Embryonic facial prominence (tissue), 1 donor: ENCODE results near the gene RHBDL1.

Experiments
- DNase-seq: peaks from one replicate; pipeline ENCODE4 v3.0.0-alpha.2; 2016; ENCODE audit errors: extremely low spot score

The RHBDL1 gene

DNA sequence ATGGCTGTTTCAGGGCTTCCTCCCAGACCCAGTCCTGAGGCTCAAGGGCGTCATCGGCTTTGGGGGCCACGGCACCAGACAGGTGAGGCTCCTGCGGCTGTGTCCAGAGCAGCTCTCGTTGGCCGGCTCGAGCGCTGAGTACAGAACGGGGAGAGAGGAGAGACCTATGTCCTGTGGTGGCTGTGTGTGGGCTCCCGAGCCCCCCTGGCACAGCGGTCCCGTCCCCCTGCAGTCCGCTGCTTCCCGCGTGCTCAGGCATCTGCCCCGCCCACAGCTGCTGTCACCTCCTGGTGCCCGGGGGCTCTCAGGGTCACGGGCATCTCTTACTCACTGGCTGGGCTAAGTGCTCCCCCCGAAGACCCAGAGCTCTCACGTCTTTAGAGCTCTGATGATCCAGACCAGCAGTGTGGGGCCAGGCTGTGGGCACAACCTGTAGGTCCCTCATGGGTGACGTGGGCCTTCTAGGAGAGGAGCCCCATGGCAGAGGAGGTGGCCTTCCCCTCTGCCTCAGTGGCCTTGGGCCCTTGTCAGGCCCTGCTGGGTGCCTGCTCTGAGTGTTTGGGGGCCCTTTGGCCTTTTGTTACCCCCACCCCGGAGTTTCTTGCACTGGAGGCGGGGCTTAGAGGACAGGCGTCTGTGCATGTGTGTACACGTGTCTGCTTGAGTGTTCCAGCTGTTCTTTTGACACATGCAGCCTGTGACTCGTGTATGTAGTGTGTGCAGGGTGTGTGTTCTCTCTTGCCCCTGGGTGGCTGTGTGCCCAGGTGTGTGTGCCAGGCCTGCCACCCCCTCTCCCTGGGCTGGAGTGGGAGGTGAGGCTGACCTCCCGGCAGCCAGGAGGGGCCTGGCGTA lies 22.8 kb upstream of the RHBDL1 start:
- DNase-seq = no peak

GRCh38 chr16:654034-654433 lies 21.4 kb upstream of the RHBDL1 start:
- DNase-seq = no peak

DNA sequence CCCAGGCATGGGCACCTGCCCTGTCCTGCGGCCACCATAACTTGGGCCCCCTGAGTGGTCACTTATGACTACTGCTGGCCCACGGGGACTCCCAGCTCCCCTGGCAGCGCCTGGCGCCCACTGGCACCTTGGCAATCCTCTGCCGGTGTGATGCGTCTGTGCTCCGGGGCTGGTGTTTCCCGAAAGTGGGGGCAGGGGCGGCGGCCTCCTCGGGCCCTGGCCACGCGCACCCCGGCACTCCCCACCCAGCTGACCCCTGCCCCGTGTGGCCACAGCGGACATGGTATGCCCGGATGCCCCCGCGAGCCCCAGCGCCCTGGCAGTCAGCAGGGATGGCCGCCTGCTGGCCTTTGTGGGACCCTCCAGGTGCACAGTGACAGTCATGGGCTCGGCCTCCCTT lies 18.0 kb upstream of the RHBDL1 start:
- DNase-seq = no peak

GRCh38 chr16:658679-659571 lies 16.5 kb upstream of the RHBDL1 start:
- DNase-seq = no peak

GRCh38 chr16:659618-660017 lies 15.9 kb upstream of the RHBDL1 start:
- no peak for DNase-seq

- DNase-seq = no peak
Observed at GRCh38 chr16:660132-660458, 15.4 kb upstream of the RHBDL1 start.

GRCh38 chr16:660459-661183 lies 14.8 kb upstream of the RHBDL1 start:
- DNase-seq = peak; percentile 29

- no peak for DNase-seq
Observed at GRCh38 chr16:661184-661821, 14.2 kb upstream of the RHBDL1 start.

DNA sequence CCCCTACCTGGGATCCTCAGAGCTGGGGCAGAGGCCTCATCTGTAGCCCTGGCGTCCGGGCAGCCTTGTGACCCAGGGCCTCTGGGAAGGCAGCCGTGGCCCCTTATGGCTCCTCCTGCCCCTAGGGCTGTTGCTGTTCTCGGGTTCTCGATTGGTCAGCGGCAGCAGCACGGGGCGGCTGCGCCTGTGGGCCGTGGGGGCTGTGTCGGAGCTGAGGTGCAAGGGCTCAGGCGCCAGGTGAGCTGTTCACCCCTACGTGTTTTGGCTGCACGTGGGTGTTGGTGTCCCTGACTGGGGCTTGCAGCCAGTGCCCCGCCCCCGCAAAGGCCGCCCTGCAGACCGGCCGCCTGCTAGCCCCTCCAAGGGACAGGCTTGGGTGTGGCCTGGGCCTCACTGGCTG lies 13.4 kb upstream of the RHBDL1 start:
- DNase-seq = no peak

DNA sequence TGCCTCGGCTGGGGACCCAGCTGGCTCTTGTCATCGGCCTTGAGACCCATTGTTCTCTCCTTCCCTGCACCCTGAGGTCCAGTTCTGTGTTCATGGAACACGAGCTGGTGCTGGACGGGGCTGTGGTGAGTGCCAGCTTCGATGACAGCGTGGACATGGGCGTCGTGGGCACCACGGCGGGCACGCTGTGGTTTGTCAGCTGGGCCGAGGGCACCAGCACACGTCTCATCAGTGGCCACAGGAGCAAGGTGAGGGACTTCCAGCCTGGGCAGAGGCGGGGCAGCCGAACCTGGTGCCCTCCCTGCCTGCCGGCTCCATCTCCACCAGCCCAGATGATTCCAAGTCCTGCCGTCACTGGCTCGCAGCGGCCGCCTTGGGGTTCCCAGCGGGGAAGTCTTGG lies 12.9 kb upstream of the RHBDL1 start:
- DNase-seq = no peak

- no peak for DNase-seq
Observed at GRCh38 chr16:666572-666971, 8.9 kb upstream of the RHBDL1 start.

DNA sequence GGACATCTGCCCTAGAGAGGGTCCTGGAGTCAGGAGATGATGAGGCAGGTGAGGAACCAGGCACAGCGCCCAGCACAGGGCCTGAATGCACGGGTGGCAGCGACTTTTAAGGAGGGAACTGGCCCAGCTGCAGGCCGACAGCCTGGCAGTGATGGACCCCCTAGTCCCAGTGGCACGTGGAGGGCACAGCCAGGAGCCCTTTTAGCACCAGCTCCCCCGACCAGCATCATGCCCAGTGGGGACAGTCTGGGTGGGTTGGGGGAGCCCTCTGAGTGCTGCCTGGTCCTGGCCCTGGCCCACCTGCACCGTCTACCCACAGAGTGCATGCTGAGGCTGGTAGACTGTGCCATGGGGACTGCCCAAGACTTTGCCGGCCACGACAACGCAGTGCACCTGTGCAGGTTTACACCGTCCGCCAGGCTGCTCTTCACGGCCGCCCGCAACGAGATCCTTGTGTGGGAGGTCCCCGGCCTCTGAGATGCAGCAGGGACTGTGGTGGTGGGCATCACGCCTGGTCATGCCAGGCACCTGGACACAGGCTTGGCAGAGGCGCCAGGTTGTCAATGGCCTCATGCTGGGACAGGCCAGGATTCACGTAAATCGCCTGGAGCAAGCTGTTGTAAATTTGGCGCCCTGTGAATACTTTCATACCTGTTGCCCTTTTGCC lies 8.2 kb upstream of the RHBDL1 start:
- no peak for DNase-seq

- DNase-seq = peak; percentile 83
Observed at GRCh38 chr16:667780-668518, 7.5 kb upstream of the RHBDL1 start, which contains the start of gene RHOT2. RHOT2 (plus strand) TSS chr16:668132; CDS start chr16:668200, 68 bp downstream.

GRCh38 chr16:668519-669171 lies 6.8 kb upstream of the RHBDL1 start:
- no peak for DNase-seq

GRCh38 chr16:669666-670065 lies 5.8 kb upstream of the RHBDL1 start:
- DNase-seq = no peak

- DNase-seq = no peak
Observed at GRCh38 chr16:670485-671352, 4.8 kb upstream of the RHBDL1 start.

DNA sequence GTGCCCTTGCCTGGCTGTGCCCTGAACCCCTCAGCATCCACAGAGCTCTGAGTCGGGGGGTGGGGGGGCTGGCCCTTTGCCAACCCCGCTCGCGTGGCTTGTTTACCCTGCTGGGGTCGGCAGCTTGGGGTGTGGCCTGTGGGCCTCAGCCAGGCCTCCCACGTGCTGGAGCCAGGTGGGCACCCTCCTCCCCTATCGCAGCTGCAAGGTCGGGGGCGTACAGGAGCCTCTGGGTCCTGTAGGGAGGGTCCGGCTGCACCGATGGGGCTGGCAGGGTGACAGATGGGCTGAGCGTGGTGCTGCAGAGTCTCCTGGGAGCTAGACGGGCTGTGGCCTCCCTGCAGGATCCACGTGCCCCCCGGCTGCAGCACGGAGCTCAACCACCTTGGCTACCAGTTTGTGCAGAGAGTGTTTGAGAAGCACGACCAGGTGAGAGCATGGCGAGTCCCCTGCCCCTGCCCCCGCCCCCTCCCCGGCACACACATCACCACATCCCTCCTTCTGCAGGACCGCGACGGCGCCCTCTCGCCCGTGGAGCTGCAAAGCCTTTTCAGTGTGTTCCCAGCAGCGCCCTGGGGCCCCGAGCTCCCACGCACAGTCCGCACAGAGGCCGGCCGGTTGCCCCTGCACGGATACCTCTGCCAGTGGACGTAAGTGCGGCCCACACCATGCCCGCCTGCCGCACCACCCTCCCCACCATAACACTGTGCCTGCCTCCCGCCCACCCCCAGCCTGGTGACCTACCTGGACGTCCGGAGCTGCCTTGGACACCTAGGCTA lies 3.9 kb upstream of the RHBDL1 start:
- DNase-seq = no peak

DNA sequence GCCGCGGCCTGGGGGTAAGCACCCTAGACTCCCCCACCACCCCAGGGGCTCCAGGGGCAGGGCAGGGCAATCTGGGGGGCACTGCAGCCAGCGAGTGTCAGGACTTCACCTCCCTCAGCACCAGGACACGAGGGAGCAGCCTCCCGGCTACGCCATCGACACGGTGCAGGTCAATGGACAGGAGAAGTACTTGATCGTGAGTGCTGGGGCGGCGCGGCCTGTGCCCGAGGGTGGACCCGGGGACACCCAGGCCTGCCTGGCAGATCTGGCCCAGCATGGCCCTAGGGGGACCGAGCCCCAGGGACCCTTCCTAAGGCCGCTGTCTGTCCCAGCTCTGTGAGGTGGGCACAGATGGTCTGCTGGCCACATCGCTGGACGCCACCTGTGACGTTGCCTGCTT lies 3.1 kb upstream of the RHBDL1 start:
- DNase-seq = no peak
